Epithelial cell of proximal tubule (primary cell): ENCODE measurements around the gene SGTB. TPM values are rescaled to one million over a fixed set of nuclear protein-coding genes. Genes with fewer than 3 reads are reported as not detected.

Experiments
- DNase-seq: peaks from one replicate; pipeline ENCODE4 v3.0.0-alpha.2; 2011; ENCODE audit warnings: low read depth
- H3K4me3 ChIP-seq: 2 replicates; pipeline ENCODE4 v1.5.1; 2011; ENCODE audit warnings: low read depth, mild to moderate bottlenecking, low read length
- CTCF ChIP-seq: conservative IDR thresholded peaks from 2 replicates; pipeline ENCODE4 v1.5.1; 2012; ENCODE audit warnings: low read depth, mild to moderate bottlenecking, low read length
- total RNA-seq: library from RNA; depleted of rRNA; stranded (reverse); fragments of >200 nt; gene quantifications from 2 replicates; pipeline ENCODE4 v1.2.3, GENCODE V29; 2015

Gene SGTB
- total RNA-seq, 1 donor from 2014 or later = 5.1 TPM

GRCh38 chr5:65674749-65675148 lies 47.2 kb downstream of the SGTB start:
- H3K4me3 ChIP-seq = no peak overlapping the region
- DNase-seq = no peak
- TF ChIP-seq CTCF = no peak

GRCh38 chr5:65672796-65673195 lies 49.1 kb downstream of the SGTB start:
- no peak for DNase-seq
- no peak overlapping the region for H3K4me3 ChIP-seq
- TF ChIP-seq CTCF = no peak

- DNase-seq = no peak
- H3K4me3 ChIP-seq = no peak overlapping the region
- no peak for TF ChIP-seq CTCF
These were observed 53.2 kb downstream of the SGTB start for GRCh38 chr5:65668696-65669095.

GRCh38 chr5:65663804-65664521 lies 57.9 kb downstream of the SGTB start:
- peak; percentile 52 for TF ChIP-seq CTCF
- H3K4me3 ChIP-seq = no peak overlapping the region
- no peak for DNase-seq

- no peak overlapping the region for H3K4me3 ChIP-seq
- no peak for DNase-seq
- TF ChIP-seq CTCF = no peak
These were observed 67.2 kb downstream of the SGTB start for GRCh38 chr5:65654713-65655112.

GRCh38 chr5:65651144-65651543 lies 70.8 kb downstream of the SGTB start:
- no peak for DNase-seq
- TF ChIP-seq CTCF = no peak
- no peak overlapping the region for H3K4me3 ChIP-seq

- no peak for TF ChIP-seq CTCF
These were observed 74.0 kb downstream of the SGTB start for GRCh38 chr5:65647941-65648340.

More at GRCh38 chr5:65647941-65648340, 74.0 kb downstream of the SGTB start:
- H3K4me3 ChIP-seq = no peak overlapping the region
- no peak for DNase-seq
